Fibroblast of lung (primary cell): ENCODE measurements around the gene WDR88.

Experiments
- EZH2 ChIP-seq: IDR thresholded peaks from 2 replicates; pipeline ENCODE4 v1.5.1; 2012; ENCODE audit warnings: low read length, control low read depth, mild to moderate bottlenecking; ENCODE audit errors: missing control alignments
- TF ChIP-seq, protein P1 (sequence below), 2 donors: IDR thresholded peaks in 1 of 2; conservative IDR thresholded peaks in 1 of 2; 1 replicate in 1 of 2; 2 replicates in 1 of 2; pipeline ENCODE4 v1.5.1; 2011 to 2012; ENCODE audit warnings: low read length in 2 of 2, control low read depth in 1 of 2, inconsistent platforms in 1 of 2, low read depth in 1 of 2, mild to moderate bottlenecking in 1 of 2

DNA sequence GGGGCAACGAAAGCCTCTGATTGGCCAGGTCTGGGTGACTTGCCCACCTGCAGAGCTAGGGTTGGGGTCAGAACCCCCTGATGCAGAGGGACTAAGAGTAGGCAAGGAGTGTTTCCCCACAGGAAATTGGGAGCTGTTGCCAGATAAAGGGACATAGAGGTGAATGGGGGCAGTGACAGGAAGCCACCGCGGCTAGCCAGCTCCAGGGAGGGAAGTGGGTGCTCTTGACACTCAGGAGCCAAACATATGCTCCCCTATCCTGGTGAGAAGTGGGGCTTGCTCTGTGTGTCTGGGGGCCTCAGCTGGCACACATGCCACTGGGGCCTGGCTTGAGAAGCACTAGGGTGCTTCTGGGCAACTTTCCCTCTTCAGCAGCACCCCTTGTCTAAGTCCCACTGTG, 26.0 kb downstream of the WDR88 start:
- TF ChIP-seq, protein P1, sequence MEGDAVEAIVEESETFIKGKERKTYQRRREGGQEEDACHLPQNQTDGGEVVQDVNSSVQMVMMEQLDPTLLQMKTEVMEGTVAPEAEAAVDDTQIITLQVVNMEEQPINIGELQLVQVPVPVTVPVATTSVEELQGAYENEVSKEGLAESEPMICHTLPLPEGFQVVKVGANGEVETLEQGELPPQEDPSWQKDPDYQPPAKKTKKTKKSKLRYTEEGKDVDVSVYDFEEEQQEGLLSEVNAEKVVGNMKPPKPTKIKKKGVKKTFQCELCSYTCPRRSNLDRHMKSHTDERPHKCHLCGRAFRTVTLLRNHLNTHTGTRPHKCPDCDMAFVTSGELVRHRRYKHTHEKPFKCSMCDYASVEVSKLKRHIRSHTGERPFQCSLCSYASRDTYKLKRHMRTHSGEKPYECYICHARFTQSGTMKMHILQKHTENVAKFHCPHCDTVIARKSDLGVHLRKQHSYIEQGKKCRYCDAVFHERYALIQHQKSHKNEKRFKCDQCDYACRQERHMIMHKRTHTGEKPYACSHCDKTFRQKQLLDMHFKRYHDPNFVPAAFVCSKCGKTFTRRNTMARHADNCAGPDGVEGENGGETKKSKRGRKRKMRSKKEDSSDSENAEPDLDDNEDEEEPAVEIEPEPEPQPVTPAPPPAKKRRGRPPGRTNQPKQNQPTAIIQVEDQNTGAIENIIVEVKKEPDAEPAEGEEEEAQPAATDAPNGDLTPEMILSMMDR (conservative IDR thresholded peaks at IDR 0.05 in 1 of 2, IDR thresholded peaks at IDR 0.05 in 1 of 2; ENCODE audit: low read depth in 1 of 2, low read length in 2 of 2) = no peak
- TF ChIP-seq EZH2 = no peak
